Naive thymus-derived CD4-positive, alpha-beta T cell (primary cell): ENCODE measurements around the gene NTM. TPM values are rescaled to one million over a fixed set of nuclear protein-coding genes. Genes with fewer than 3 reads are reported as not detected.

Source experiments
- ATAC-seq: fragments of 150-1000 bp; cut with Tn5 transposase; 2 replicates; pipeline ENCODE4 v1.10.0; 2021; ENCODE audit warnings: mild to moderate bottlenecking, moderate library complexity
- CTCF ChIA-PET: fragments of 350-600 bp; sonication (Branson Sonifier 250); formaldehyde crosslinking; loops from one replicate; lab custom pipeline; 2021; ENCODE audit warnings: antibody characterized with exemption; lab: Charles Lee
- POLR2A ChIA-PET: fragments of 350-600 bp; sonication (Branson Sonifier 250); formaldehyde crosslinking; loops from one replicate; lab custom pipeline; 2021; ENCODE audit warnings: antibody characterized with exemption, inconsistent platforms; lab: Charles Lee
- DNase-seq, 9 donors: peaks; one replicate each; pipeline versions ENCODE4 v3.0.0 to v3.0.0-alpha.2; 2020 to 2022; ENCODE audit warnings: mixed read lengths in 1 of 9
- H3K27ac ChIP-seq: one replicate; pipeline ENCODE4 v1.7.0; 2013; ENCODE audit warnings: mild to moderate bottlenecking, low read depth, low read length, moderate library complexity
- H3K27me3 ChIP-seq, 2 donors: one replicate each; pipeline ENCODE4 v1.7.0; 2013; ENCODE audit warnings: low read length in 2 of 2, mild to moderate bottlenecking in 2 of 2, moderate library complexity in 2 of 2; ENCODE audit not compliant: control insufficient read depth in 2 of 2, insufficient read depth in 2 of 2
- H3K36me3 ChIP-seq, 3 experiments: 1 replicate in 2 of 3; 2 replicates in 1 of 3; pipeline ENCODE4 v1.7.0; 2013; ENCODE audit warnings: low read length in 3 of 3, mild to moderate bottlenecking in 3 of 3, moderate library complexity in 1 of 3; ENCODE audit not compliant: insufficient read depth in 3 of 3, control insufficient read depth in 2 of 3
- H3K4me1 ChIP-seq, 2 donors: one replicate each; pipeline ENCODE4 v1.7.0; 2013; ENCODE audit warnings: low read length in 2 of 2, mild to moderate bottlenecking in 2 of 2, moderate library complexity in 1 of 2; ENCODE audit not compliant: control insufficient read depth in 2 of 2, insufficient read depth in 2 of 2
- H3K4me3 ChIP-seq: 2 replicates; pipeline ENCODE4 v1.7.0; 2013; ENCODE audit warnings: mild to moderate bottlenecking, low read length
- H3K9me3 ChIP-seq, 3 experiments: 1 replicate in 2 of 3; 2 replicates in 1 of 3; pipeline ENCODE4 v1.7.0; 2013; ENCODE audit warnings: low read length in 3 of 3; ENCODE audit not compliant: control insufficient read depth in 2 of 3
- H3K27ac Mint-ChIP-seq, 9 donors: one replicate each; pipeline ENCODE4 v1.8.0; 2020 to 2022; ENCODE audit warnings: mixed read lengths in 9 of 9, mild to moderate bottlenecking in 8 of 9, moderate library complexity in 5 of 9, inconsistent platforms in 2 of 9
- H3K27me3 Mint-ChIP-seq, 5 donors: one replicate each; pipeline ENCODE4 v1.8.0; 2021 to 2022; ENCODE audit warnings: mixed read lengths in 5 of 5, mild to moderate bottlenecking in 1 of 5
- H3K36me3 Mint-ChIP-seq, 5 donors: one replicate each; pipeline ENCODE4 v1.8.0; 2020 to 2022; ENCODE audit warnings: mixed read lengths in 5 of 5, mild to moderate bottlenecking in 3 of 5, inconsistent platforms in 1 of 5
- H3K4me1 Mint-ChIP-seq, 7 donors: one replicate each; pipeline ENCODE4 v1.8.0; 2020 to 2022; ENCODE audit warnings: mixed read lengths in 7 of 7, mild to moderate bottlenecking in 3 of 7, inconsistent platforms in 1 of 7
- H3K4me3 Mint-ChIP-seq, 10 donors: one replicate each; pipeline ENCODE4 v1.8.0; 2020 to 2022; ENCODE audit warnings: mild to moderate bottlenecking in 10 of 10, mixed read lengths in 10 of 10, moderate library complexity in 6 of 10, inconsistent platforms in 2 of 10
- H3K9me3 Mint-ChIP-seq, 11 donors: one replicate each; pipeline ENCODE4 v1.8.0; 2020 to 2022; ENCODE audit warnings: mixed read lengths in 11 of 11, mild to moderate bottlenecking in 4 of 11, inconsistent platforms in 1 of 11, moderate library complexity in 1 of 11
- intact Hi-C, 2 donors: fragments of 100-400 bp; cut with micrococcal nuclease; formaldehyde crosslinking; loops; one replicate each; pipeline ENCODE4 v1.15.1; 2023
- polyA plus RNA-seq, 2 donors: library from polyadenylated mRNA; unstranded; fragments of 300-500 nt; fragmentation: Illumina TruSeq; gene quantifications; one replicate each; pipeline ENCODE4 v1.2.3, GENCODE V29; 2021
- total RNA-seq, 6 experiments: library from RNA in 5 of 6; stranded (reverse) in 5 of 6; gene quantifications; 1 replicate in 5 of 6; 2 replicates in 1 of 6; pipeline ENCODE4 v1.2.3 and lab custom pipeline; 2021 to 2026

The NTM gene
- total and polyA plus RNA-seq, 7 experiments from 2014 or later, result not detected

DNA sequence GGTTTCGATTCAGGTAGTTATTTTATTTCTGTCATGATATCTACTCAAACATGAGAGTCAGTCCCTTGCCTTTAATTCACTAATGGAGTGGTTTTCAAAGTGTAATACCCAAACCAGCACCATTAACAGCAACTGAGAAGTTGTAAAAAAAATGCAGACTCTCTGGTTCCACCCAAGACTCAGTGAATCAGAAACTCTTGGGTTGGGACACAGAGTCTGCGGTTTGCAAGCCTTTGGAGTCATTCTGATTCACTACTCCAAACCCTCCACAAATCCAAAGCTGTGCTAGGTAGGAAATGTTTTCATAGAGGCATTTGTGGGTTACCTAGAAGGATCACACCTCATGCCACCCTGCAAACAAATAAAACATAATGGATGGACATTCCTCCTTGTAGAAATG lies 340.1 kb downstream of the NTM start:
- H3K9me3 Mint-ChIP-seq, result peaks cover 0 to 42% (median 10%) of the 10 kb centered on the region in 11 donors
- POLR2A ChIA-PET, result no interaction called here
- no peak overlapping the region for H3K4me3 Mint-ChIP-seq

GRCh38 chr11:131712897-131713296 lies 342.5 kb downstream of the NTM start:
- Histone ChIP-seq H3K36me3 (no peaks in the 10 kb centered on the region), H3K9me3 (peaks cover 0 to 4% (median 0%) of the 10 kb centered on the region in 3 experiments), H3K4me1 (no peaks in the 10 kb centered on the region), H3K27ac (no peak overlapping the region), H3K27me3 (no peaks in the 10 kb centered on the region), H3K4me3 (no peak overlapping the region)
- no peak for ATAC-seq
- intact Hi-C loops, result no loop called here
- ChIA-PET CTCF (no interaction called here), POLR2A (no interaction called here)
- Mint-ChIP-seq H3K36me3 (no peaks in the 10 kb centered on the region), H3K27ac (no peak overlapping the region), H3K9me3 (peaks cover 0 to 30% (median 9%) of the 10 kb centered on the region in 11 donors), H3K4me3 (no peak overlapping the region), H3K27me3 (no peaks in the 10 kb centered on the region), H3K4me1 (no peaks in the 10 kb centered on the region)
- DNase-seq, result no peak

More for the DNA sequence above, 340.1 kb downstream of the NTM start:
- ATAC-seq (no peak), DNase-seq (no peak)
- no peak overlapping the region for H3K27ac Mint-ChIP-seq
- H3K4me1 ChIP-seq, result no peaks in the 10 kb centered on the region
- peaks cover 0 to 4% (median 0%) of the 10 kb centered on the region in 3 experiments for H3K9me3 ChIP-seq
- no peaks in the 10 kb centered on the region for H3K36me3 Mint-ChIP-seq
- H3K27me3 ChIP-seq, result no peaks in the 10 kb centered on the region
- no peak overlapping the region for H3K4me3 ChIP-seq
- intact Hi-C loops, result no loop called here
- no peaks in the 10 kb centered on the region for H3K27me3 Mint-ChIP-seq
- CTCF ChIA-PET, result no interaction called here
- no peak overlapping the region for H3K27ac ChIP-seq
- H3K36me3 ChIP-seq, result no peaks in the 10 kb centered on the region
- H3K4me1 Mint-ChIP-seq, result no peaks in the 10 kb centered on the region

GRCh38 chr11:131713529-131714134 lies 343.2 kb downstream of the NTM start:
- H3K4me1 ChIP-seq, result no peaks in the 10 kb centered on the region
- POLR2A ChIA-PET, result no interaction called here

GRCh38 chr11:131717616-131718015 lies 347.2 kb downstream of the NTM start:
- Mint-ChIP-seq H3K27me3 (peaks cover 0 to 11% (median 5%) of the 10 kb centered on the region in 5 donors), H3K4me1 (no peaks in the 10 kb centered on the region), H3K4me3 (no peak overlapping the region), H3K36me3 (no peaks in the 10 kb centered on the region), H3K27ac (no peak overlapping the region), H3K9me3 (peaks cover 0 to 14% (median 3%) of the 10 kb centered on the region in 11 donors)
- Histone ChIP-seq H3K27me3 (no peaks in the 10 kb centered on the region), H3K4me3 (no peak overlapping the region), H3K4me1 (no peaks in the 10 kb centered on the region), H3K36me3 (no peaks in the 10 kb centered on the region), H3K9me3 (no peaks in the 10 kb centered on the region), H3K27ac (no peak overlapping the region)
- ChIA-PET POLR2A (no interaction called here), CTCF (no interaction called here)
- no peak for DNase-seq
- ATAC-seq, result no peak
- intact Hi-C loops, result no loop called here

More at GRCh38 chr11:131713529-131714134, 343.2 kb downstream of the NTM start:
- Histone ChIP-seq H3K27me3 (no peaks in the 10 kb centered on the region), H3K27ac (no peak overlapping the region), H3K36me3 (no peaks in the 10 kb centered on the region), H3K9me3 (peaks cover 0 to 4% (median 0%) of the 10 kb centered on the region in 3 experiments), H3K4me3 (no peak overlapping the region)
- ATAC-seq (no peak), DNase-seq (no peak)
- Mint-ChIP-seq H3K27me3 (peaks cover 0 to 5% (median 0%) of the 10 kb centered on the region in 5 donors), H3K4me3 (no peak overlapping the region), H3K27ac (no peak overlapping the region), H3K4me1 (no peaks in the 10 kb centered on the region), H3K36me3 (no peaks in the 10 kb centered on the region), H3K9me3 (peaks cover 0 to 30% (median 9%) of the 10 kb centered on the region in 11 donors)
- intact Hi-C loops, result no loop called here
- CTCF ChIA-PET, result no interaction called here

DNA sequence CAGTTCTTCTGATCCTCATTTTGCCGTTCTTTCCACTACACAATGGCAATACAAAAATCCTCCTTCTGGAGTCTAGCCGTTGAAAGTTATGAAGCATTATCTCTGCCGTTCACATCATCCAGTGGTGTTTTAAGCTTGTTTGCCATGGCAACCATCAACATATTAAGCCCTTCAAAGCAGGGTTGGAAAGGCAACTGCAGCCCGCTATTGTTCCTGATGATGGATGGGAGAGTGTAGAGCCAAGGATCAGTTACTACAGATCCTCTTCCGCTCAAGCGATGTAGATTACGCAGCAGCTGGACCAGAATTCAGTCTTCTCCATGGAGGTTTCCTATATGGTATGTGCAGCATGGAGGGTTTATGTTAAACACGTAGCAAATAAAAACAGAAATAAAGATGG lies 352.7 kb downstream of the NTM start:
- peaks cover 0 to 10% (median 0%) of the 10 kb centered on the region in 11 donors for H3K9me3 Mint-ChIP-seq
- no peak for ATAC-seq
- intact Hi-C loops, result no loop called here

DNA sequence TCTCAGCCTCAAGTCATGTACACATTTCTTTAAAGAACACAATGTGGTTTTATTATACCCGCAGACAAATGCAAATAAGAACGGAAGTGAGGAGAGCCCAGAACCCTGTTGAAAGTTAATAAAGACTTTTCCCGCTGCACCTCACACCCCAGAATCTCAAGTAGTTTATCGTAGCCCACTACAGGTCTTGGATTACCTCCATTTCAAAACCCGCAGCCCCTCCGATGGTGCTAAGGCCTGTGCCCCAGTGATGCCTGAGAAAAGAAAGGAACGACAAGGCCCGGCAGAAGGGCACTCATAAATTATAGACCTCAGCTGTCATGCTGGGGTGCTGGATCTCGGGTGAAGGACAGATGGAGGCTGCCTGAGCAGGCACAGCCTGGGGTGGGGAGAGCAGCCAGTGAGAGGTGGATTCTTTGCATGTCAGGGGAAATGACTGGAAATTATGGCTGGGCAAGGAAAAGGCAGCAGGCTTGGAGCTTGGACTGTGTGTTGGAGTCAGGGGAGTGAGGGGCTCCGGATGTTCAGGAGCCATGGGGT lies 354.1 kb downstream of the NTM start:
- Histone ChIP-seq H3K36me3 (no peaks in the 10 kb centered on the region), H3K27ac (no peak overlapping the region), H3K4me1 (no peaks in the 10 kb centered on the region), H3K4me3 (no peak overlapping the region), H3K27me3 (no peaks in the 10 kb centered on the region), H3K9me3 (no peaks in the 10 kb centered on the region)
- DNase-seq, result no peak
- ChIA-PET POLR2A (no interaction called here), CTCF (no interaction called here)
- Mint-ChIP-seq H3K4me1 (no peaks in the 10 kb centered on the region), H3K9me3 (peaks cover 0 to 10% (median 0%) of the 10 kb centered on the region in 11 donors), H3K36me3 (no peaks in the 10 kb centered on the region), H3K4me3 (no peak overlapping the region), H3K27me3 (peaks cover 0 to 6% (median 0%) of the 10 kb centered on the region in 5 donors), H3K27ac (no peak overlapping the region)
- ATAC-seq, result no peak
- intact Hi-C loops, result no loop called here

More for the DNA sequence above, 352.7 kb downstream of the NTM start:
- H3K4me3 Mint-ChIP-seq, result no peak overlapping the region
- H3K36me3 Mint-ChIP-seq, result no peaks in the 10 kb centered on the region
- peaks cover 0 to 17% (median 5%) of the 10 kb centered on the region in 5 donors for H3K27me3 Mint-ChIP-seq
- no peaks in the 10 kb centered on the region for H3K36me3 ChIP-seq
- no peaks in the 10 kb centered on the region for H3K4me1 ChIP-seq
- no peak for DNase-seq
- no peaks in the 10 kb centered on the region for H3K9me3 ChIP-seq
- no peak overlapping the region for H3K4me3 ChIP-seq
- ChIA-PET POLR2A (no interaction called here), CTCF (no interaction called here)
- no peaks in the 10 kb centered on the region for H3K4me1 Mint-ChIP-seq
- H3K27ac Mint-ChIP-seq, result no peak overlapping the region
- H3K27me3 ChIP-seq, result no peaks in the 10 kb centered on the region
- no peak overlapping the region for H3K27ac ChIP-seq

GRCh38 chr11:131734871-131735270 lies 364.5 kb downstream of the NTM start:
- Histone ChIP-seq H3K4me3 (no peak overlapping the region), H3K9me3 (no peaks in the 10 kb centered on the region), H3K4me1 (no peaks in the 10 kb centered on the region), H3K36me3 (no peaks in the 10 kb centered on the region), H3K27me3 (no peaks in the 10 kb centered on the region), H3K27ac (no peak overlapping the region)
- Mint-ChIP-seq H3K9me3 (peaks cover 0 to 7% (median 0%) of the 10 kb centered on the region in 11 donors), H3K27ac (no peak overlapping the region), H3K36me3 (no peaks in the 10 kb centered on the region), H3K4me1 (peaks cover 0 to 2% (median 0%) of the 10 kb centered on the region in 7 donors), H3K27me3 (peaks cover 0 to 12% (median 0%) of the 10 kb centered on the region in 5 donors), H3K4me3 (no peak overlapping the region)
- DNase-seq, result no peak
- ChIA-PET POLR2A (no interaction called here), CTCF (no interaction called here)
- ATAC-seq, result no peak
- intact Hi-C loops, result no loop called here
